ENCODE measurements around the gene TMEM209.

- no peak for TF ChIP-seq EZH2 (IDR thresholded peaks at IDR 0.05; ENCODE audit: insufficient read depth, poor library complexity, severe bottlenecking)
- no peak for TF ChIP-seq EZH2phosphoT487 (IDR thresholded peaks at IDR 0.05; ENCODE audit: insufficient read depth, low read depth)
These were observed at the start of gene TMEM209 for GRCh38 chr7:130205084-130205947.
